Fibroblast of lung (primary cell): ENCODE results near the gene P4HA3. TPM values are rescaled to one million over a fixed set of nuclear protein-coding genes. Genes with fewer than 3 reads are reported as not detected.

Experiments used
- DNase-seq, 2 donors: peaks; one replicate each; pipeline versions ENCODE4 v3.0.0 to v3.0.0-alpha.2; 2010; ENCODE audit warnings: low read depth in 2 of 2
- H2AFZ ChIP-seq: 2 replicates; pipeline ENCODE4 v1.5.1; 2012; ENCODE audit warnings: low read length, control low read depth, inconsistent platforms
- H3K27ac ChIP-seq: 2 replicates; pipeline ENCODE4 v1.5.1; 2011; ENCODE audit warnings: low read length, control low read depth; ENCODE audit not compliant: insufficient read depth
- H3K27me3 ChIP-seq: 2 replicates; pipeline ENCODE4 v1.5.1; 2011; ENCODE audit warnings: mild to moderate bottlenecking, low read length; ENCODE audit not compliant: control insufficient read depth, insufficient read depth
- H3K36me3 ChIP-seq: 2 replicates; pipeline ENCODE4 v1.5.1; 2011; ENCODE audit warnings: low read length; ENCODE audit not compliant: control insufficient read depth, insufficient read depth
- H3K4me1 ChIP-seq: 2 replicates; pipeline ENCODE4 v1.5.1; 2011; ENCODE audit warnings: low read length; ENCODE audit not compliant: control insufficient read depth, insufficient read depth; ENCODE audit errors: extremely low read depth
- H3K4me2 ChIP-seq: 2 replicates; pipeline ENCODE4 v1.5.1; 2011; ENCODE audit warnings: low read length, control low read depth; ENCODE audit not compliant: insufficient read depth; ENCODE audit errors: extremely low read depth
- H3K4me3 ChIP-seq, 4 experiments: fragments of 200-600 bp in 1 of 4; sonication (generic) in 1 of 4; replicated peaks in 1 of 4; 2 replicates each; pipeline ENCODE4 v1.5.1; 2011 to 2016; ENCODE audit warnings: low read length in 4 of 4, low read depth in 3 of 4, mild to moderate bottlenecking in 3 of 4, control low read depth in 2 of 4, inconsistent platforms in 1 of 4, mixed read lengths in 1 of 4; ENCODE audit not compliant: insufficient read depth in 1 of 4; ENCODE audit errors: control extremely low read depth in 1 of 4
- H3K79me2 ChIP-seq: 2 replicates; pipeline ENCODE4 v1.5.1; 2012; ENCODE audit warnings: mild to moderate bottlenecking, low read length, inconsistent platforms; ENCODE audit not compliant: control insufficient read depth, insufficient read depth
- H3K9ac ChIP-seq: 2 replicates; pipeline ENCODE4 v1.5.1; 2011; ENCODE audit warnings: mild to moderate bottlenecking, low read length, control low read depth; ENCODE audit not compliant: insufficient read depth
- H3K9me3 ChIP-seq: 2 replicates; pipeline ENCODE4 v1.5.1; 2012; ENCODE audit warnings: low read depth, low read length; ENCODE audit not compliant: control insufficient read depth, insufficient read depth
- H4K20me1 ChIP-seq: 2 replicates; pipeline ENCODE4 v1.5.1; 2011; ENCODE audit warnings: low read length; ENCODE audit not compliant: control insufficient read depth, insufficient read depth; ENCODE audit errors: extremely low read depth
- CTCF ChIP-seq, 2 donors: IDR thresholded peaks in 1 of 2; conservative IDR thresholded peaks in 1 of 2; 1 replicate in 1 of 2; 2 replicates in 1 of 2; pipeline ENCODE4 v1.5.1; 2011 to 2012; ENCODE audit warnings: low read length in 2 of 2, control low read depth in 1 of 2, inconsistent platforms in 1 of 2, low read depth in 1 of 2, mild to moderate bottlenecking in 1 of 2
- EZH2 ChIP-seq: IDR thresholded peaks from 2 replicates; pipeline ENCODE4 v1.5.1; 2012; ENCODE audit warnings: low read length, control low read depth, mild to moderate bottlenecking; ENCODE audit errors: missing control alignments
- polyA plus RNA-seq, 2 donors: library from polyadenylated mRNA; depleted of rRNA in 1 of 2; stranded (reverse) in 1 of 2; unstranded in 1 of 2; fragments of >200 nt; gene quantifications; 2 replicates each; pipeline ENCODE4 v1.2.1, GENCODE V29; 2011 to 2012; ENCODE audit warnings: missing spikeins in 1 of 2
- total RNA-seq: library from RNA; depleted of rRNA; stranded (reverse); fragments of >200 nt; gene quantifications from 2 replicates; pipeline ENCODE4 v1.2.1, GENCODE V29; 2014

Gene P4HA3
- total and polyA plus RNA-seq, 2 donors (not counting 1 experiment from before 2014, with no cell fraction given), result 3.1 to 4.1 TPM

GRCh38 chr11:74253361-74253760, 58.1 kb downstream of the P4HA3 start:
- H3K27ac ChIP-seq, result no peak overlapping the region
- no peak overlapping the region for H3K4me2 ChIP-seq
- no peak overlapping the region for H3K9ac ChIP-seq
- TF ChIP-seq CTCF (conservative IDR thresholded peaks at IDR 0.05 in 1 of 2, IDR thresholded peaks at IDR 0.05 in 1 of 2; ENCODE audit: low read depth in 1 of 2, low read length in 2 of 2) (no peak), EZH2 (no peak)
- no peaks in the 10 kb centered on the region for H3K9me3 ChIP-seq
- H4K20me1 ChIP-seq, result no peaks in the 10 kb centered on the region
- H2AFZ ChIP-seq, result no peak overlapping the region
- H3K27me3 ChIP-seq, result no peaks in the 10 kb centered on the region
- DNase-seq, result no peak
- H3K4me1 ChIP-seq, result no peaks in the 10 kb centered on the region
- no peak overlapping the region for H3K4me3 ChIP-seq
- peaks cover 2% of the 10 kb centered on the region for H3K36me3 ChIP-seq
- H3K79me2 ChIP-seq, result no peaks in the 10 kb centered on the region

GRCh38 chr11:74249496-74249895, 61.9 kb downstream of the P4HA3 start:
- Histone ChIP-seq H3K79me2 (no peaks in the 10 kb centered on the region), H3K4me3 (no peak overlapping the region), H4K20me1 (no peaks in the 10 kb centered on the region), H2AFZ (no peak overlapping the region), H3K9ac (no peak overlapping the region), H3K4me2 (no peak overlapping the region), H3K36me3 (peaks cover 2% of the 10 kb centered on the region), H3K27me3 (no peaks in the 10 kb centered on the region), H3K4me1 (no peaks in the 10 kb centered on the region), H3K9me3 (no peaks in the 10 kb centered on the region), H3K27ac (no peak overlapping the region)
- no peak for TF ChIP-seq CTCF (conservative IDR thresholded peaks at IDR 0.05 in 1 of 2, IDR thresholded peaks at IDR 0.05 in 1 of 2; ENCODE audit: low read depth in 1 of 2, low read length in 2 of 2)
- no peak for TF ChIP-seq EZH2
- DNase-seq, result no peak

- no peak overlapping the region for H2AFZ ChIP-seq
Measured at GRCh38 chr11:74248469-74248868, 63.0 kb downstream of the P4HA3 start.

More at GRCh38 chr11:74248469-74248868, 63.0 kb downstream of the P4HA3 start:
- Histone ChIP-seq H3K4me2 (no peak overlapping the region), H3K9me3 (no peaks in the 10 kb centered on the region), H3K27me3 (no peaks in the 10 kb centered on the region), H4K20me1 (no peaks in the 10 kb centered on the region), H3K9ac (no peak overlapping the region), H3K79me2 (no peaks in the 10 kb centered on the region), H3K36me3 (no peaks in the 10 kb centered on the region), H3K4me3 (no peak overlapping the region), H3K27ac (no peak overlapping the region), H3K4me1 (no peaks in the 10 kb centered on the region)
- TF ChIP-seq CTCF (conservative IDR thresholded peaks at IDR 0.05 in 1 of 2, IDR thresholded peaks at IDR 0.05 in 1 of 2; ENCODE audit: low read depth in 1 of 2, low read length in 2 of 2) (no peak), EZH2 (no peak)
- no peak for DNase-seq
